ENCODE measurements around the gene HSPB2.

The HSPB2 gene

DNA sequence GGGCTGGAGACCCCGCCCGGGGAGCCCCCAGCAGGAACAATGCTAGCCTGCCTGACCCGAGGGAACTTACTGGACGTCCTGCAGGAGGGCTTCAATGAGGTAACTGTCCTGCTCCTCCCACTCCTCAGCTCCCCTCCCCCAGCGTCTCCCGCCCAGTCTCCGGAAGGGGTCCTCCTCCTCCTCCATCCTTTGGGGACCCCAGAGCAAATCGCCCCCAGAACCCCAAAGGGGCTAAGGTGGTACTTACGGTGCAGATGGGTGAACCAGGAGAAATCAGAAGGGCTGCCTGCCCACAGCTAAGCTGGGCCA, 24.9 kb downstream of the HSPB2 start:
- in situ Hi-C loops (cut with MboI; ENCODE audit: low sequenced_read_pairs), result no loop called here

GRCh38 chr11:111937844-111938243, 25.3 kb downstream of the HSPB2 start:
- in situ Hi-C loops (cut with MboI; ENCODE audit: low sequenced_read_pairs), result no loop called here

GRCh38 chr11:111938687-111939160, 26.2 kb downstream of the HSPB2 start:
- in situ Hi-C loops (cut with MboI; ENCODE audit: low sequenced_read_pairs), result no loop called here

DNA sequence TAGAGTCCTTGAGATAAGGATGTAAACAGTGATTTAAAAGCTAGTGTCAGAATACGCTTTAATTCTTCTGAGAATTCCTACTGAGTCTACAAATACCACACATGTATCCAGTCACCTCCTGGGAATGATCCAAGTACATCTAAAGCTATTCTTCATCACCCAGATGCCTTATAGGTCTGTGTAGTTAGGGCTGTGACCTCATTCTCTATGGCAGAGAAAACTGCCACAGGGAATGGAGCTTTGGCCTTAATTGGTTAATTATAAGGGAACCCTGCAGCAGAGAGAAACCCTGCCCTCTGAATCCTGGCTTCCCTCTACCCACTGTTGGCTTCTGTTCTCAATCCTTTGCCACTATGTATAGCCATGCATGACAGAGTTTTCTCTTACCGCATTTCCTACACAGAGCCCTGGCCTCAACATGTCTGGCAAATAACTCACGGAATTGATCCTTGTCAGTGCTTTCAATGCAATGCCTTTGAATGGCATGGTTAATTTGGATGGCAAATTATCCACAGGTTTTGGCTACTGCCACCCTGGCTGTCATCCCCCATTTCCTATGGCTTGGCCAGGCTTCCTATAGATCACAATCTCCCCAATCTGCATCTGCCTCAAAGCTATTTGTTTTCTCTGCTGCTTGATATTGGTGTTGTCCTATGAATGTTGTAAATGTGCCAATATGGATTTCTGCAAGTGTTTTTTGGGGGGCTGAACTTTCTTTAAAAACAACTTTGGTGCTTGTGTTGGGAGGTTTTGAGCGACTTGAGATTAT, 27.5 kb downstream of the HSPB2 start:
- in situ Hi-C loops (cut with MboI; ENCODE audit: low sequenced_read_pairs), result no loop called here

DNA sequence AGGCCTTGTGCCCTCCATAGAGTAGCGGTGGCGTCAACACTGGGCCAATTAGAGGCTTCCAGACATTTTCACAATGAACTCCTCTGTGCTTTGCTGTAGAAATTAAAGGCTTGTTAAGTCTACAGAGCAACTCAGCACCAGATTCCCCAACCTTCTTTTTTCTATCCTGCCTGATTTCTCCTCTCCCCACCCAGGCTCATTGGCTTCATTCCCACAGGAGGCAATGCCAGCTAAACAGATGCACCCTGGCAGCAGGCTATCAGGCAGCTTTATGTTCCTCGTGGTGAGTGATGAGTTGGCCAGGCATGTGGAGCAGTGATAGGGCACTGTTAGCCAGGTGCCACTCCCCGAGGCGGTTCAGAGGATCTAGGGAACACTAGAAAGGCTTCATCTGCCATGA, 29.4 kb downstream of the HSPB2 start:
- in situ Hi-C loops (cut with MboI; ENCODE audit: low sequenced_read_pairs), result no loop called here

GRCh38 chr11:111942829-111943228, 30.3 kb downstream of the HSPB2 start:
- in situ Hi-C loops (cut with MboI; ENCODE audit: low sequenced_read_pairs), result no loop called here

DNA sequence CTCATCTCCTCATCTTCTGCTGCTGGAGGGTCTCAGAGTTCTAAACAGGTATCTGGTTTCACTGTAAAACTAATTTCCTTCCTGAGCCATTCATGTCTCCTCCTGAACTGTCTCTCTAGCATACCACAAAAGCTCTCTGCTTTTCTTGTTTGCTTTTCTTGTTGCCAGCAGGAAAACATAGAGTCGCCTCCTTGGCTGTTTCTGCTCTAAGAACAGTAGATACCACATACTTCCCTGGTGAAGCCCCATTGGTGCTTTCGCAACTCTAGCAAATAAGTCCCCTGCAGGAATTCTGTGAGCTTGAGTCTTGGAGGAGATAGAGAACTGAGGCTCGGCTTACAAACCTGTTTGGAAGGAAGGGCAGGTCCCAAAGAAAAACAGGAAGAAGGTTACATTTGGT, 31.6 kb downstream of the HSPB2 start:
- in situ Hi-C loops (cut with MboI; ENCODE audit: low sequenced_read_pairs), result no loop called here

- in situ Hi-C loops (cut with MboI; ENCODE audit: low sequenced_read_pairs), result no loop called here
Observed at GRCh38 chr11:111944651-111945051, 32.1 kb downstream of the HSPB2 start.

DNA sequence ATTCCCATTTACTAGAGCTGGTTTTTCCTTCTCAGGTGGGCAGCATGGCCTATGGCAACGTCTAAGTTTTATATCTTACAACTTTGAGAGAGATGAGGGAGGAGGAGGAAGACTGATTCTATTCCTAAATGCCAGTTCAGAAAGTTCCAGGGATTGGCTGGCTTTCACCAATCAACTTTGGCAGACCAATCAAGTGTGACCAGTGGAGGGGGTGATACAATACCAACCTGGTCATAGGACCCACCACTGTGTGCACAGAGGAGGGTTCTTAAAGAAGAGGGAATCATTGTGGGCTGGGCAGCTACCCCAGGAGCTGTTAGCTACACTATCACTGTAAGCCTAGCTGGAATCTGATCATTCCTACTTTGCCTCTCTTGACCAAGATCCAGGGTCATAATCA, 32.7 kb downstream of the HSPB2 start:
- in situ Hi-C loops (cut with MboI; ENCODE audit: low sequenced_read_pairs), result no loop called here

GRCh38 chr11:111946499-111946898, 34.0 kb downstream of the HSPB2 start:
- in situ Hi-C loops (cut with MboI; ENCODE audit: low sequenced_read_pairs), result no loop called here

DNA sequence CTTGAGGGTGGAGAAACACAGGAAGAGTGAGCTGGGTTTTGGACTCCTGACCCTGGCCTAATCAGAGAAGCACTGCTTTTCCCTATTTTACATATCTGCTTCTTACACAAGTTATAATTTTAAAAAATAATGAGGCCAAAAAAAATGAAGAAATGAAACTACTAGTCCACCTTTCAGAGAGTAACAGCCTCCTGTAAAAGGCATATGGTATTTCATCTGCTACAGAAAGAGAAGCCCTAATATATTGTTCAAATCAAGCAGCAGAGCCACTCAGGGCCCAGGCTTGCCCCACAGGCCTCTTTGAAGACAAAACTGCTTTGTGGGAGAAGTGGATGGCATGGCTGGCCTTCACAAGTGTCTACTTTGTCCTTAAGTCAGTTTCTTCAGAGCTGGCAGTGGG, 34.6 kb downstream of the HSPB2 start:
- in situ Hi-C loops (cut with MboI; ENCODE audit: low sequenced_read_pairs), result no loop called here

- in situ Hi-C loops (cut with MboI; ENCODE audit: low sequenced_read_pairs), result no loop called here
Observed at GRCh38 chr11:111949519-111950426, 37.2 kb downstream of the HSPB2 start.

- in situ Hi-C loops (cut with MboI; ENCODE audit: low sequenced_read_pairs), result no loop called here
Observed at GRCh38 chr11:111951565-111951964, 39.0 kb downstream of the HSPB2 start.

DNA sequence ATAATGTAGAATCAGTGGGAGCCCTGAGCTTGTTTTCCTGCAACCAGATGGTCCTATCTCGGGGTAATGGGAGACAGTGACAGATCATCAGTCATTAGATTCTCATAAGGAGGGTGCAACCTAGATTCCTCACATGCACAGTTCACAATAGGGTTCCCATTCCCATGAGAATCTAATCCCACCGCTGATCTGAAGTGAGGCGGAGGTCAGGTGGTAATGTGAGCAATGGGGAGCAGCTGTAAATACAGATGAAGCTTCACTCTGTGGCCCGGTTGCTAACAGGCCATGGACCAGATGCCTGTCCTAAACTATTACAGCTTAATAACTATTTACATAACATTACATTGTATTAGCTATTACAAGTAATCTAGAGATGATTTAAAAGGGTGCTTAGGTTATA, 41.6 kb downstream of the HSPB2 start:
- in situ Hi-C loops (cut with MboI; ENCODE audit: low sequenced_read_pairs), result no loop called here

DNA sequence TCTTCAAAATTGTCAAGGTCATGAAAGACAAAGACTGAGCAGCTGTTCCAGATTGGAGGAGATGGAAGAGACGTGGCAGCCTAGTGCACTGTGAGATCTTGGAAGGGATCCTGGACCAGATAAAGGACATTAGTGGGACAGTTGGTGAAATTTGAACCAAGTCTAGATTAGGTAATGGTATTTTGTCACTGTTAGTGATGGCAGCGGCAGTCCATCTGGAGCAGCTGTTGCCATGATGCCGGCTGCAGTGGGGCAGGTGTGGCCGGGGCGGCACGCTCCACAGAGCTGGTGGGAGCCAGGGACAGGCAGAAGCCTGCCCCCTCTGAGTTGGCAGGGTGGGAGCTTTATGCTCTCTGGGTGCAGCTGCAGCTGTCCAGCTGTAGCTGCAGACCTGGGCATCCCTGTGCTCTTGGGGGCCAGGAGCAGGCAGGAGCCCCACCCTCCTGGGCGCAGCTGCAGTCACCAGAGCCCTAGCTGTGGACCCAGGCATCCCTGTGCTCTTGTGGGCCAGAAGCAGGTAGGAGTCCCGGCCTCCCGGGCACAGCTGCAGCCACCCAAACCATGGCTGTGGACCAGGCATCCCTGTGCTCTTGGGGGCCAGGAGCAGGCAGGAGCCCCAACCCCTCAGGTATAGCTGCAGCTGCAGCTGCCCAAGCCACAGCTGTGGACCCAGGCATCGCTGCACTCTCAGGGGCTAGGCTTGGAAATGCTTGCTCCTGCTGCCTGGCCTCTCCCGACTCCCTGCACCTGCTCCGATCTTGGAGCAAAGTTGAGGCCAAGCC, 45.3 kb downstream of the HSPB2 start:
- in situ Hi-C loops (cut with MboI; ENCODE audit: low sequenced_read_pairs), result no loop called here

GRCh38 chr11:111960916-111961315, 48.4 kb downstream of the HSPB2 start:
- in situ Hi-C loops (cut with MboI; ENCODE audit: low sequenced_read_pairs), result no loop called here

DNA sequence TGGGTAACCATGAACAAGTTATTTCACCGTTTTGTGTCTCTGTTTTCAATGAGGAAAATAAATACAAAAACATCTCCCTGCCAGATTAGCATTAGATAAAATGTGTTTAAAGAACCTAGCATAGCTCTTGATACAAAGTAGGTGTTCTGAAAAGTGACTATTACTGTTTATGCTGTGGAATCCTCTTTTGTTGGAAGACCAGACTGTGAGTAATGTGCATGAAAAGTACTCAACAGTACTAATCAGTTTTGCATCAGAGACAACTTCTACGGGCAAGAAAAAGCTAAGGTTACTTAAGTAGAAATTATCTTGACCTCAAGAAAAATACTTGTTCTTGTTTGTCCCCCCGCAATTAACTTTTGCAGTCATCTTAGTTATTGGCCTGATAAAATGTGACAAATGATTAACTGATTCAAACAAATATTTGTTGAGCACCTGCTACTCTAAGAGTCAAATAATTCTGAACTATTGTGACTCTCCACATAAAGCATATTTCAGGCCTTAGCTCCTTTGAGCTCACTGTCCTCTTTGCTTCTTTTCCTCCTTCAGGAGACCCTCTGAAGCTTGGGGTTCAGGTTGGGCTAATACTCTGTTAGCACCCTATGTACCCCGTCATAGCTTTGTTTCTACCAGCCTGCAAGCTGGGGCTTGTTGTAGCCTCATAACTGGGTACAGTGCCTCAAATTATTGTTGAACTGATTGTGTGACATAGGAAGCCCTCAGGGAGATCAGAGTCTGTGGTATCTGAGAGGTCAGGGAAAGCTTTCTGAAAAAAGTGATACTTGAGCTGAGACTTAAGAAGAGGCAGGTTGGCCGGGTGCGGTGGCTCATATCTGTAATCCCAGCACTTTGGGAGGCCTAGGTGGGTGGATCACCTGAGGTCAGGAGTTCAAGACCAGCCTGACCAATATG, 49.1 kb downstream of the HSPB2 start:
- in situ Hi-C loops (cut with MboI; ENCODE audit: low sequenced_read_pairs), result no loop called here
